Neural progenitor cell (in vitro differentiated cells): ENCODE results near the gene MYO1B. TPM values are rescaled to one million over a fixed set of nuclear protein-coding genes. Genes with fewer than 3 reads are reported as not detected.

ENCODE experiments used
- DNase-seq: peaks from one replicate; pipeline ENCODE4 v3.0.0-alpha.2; 2016; ENCODE audit warnings: low spot score
- H2AFZ ChIP-seq: fragments of 200-600 bp; sonication (generic); replicated peaks from 2 replicates; pipeline ENCODE4 v1.6.1; 2016; ENCODE audit warnings: antibody characterized with exemption
- H3F3A ChIP-seq: fragments of 200-600 bp; sonication (generic); 2 replicates; pipeline ENCODE4 v1.6.1; 2016; ENCODE audit warnings: antibody characterized with exemption, low read depth
- H3K27ac ChIP-seq: fragments of 200-600 bp; sonication (generic); 2 replicates; pipeline ENCODE4 v1.5.1; 2016; ENCODE audit warnings: mild to moderate bottlenecking
- H3K27me3 ChIP-seq: fragments of 200-600 bp; sonication (generic); 2 replicates; pipeline ENCODE4 v1.6.1; 2016; ENCODE audit warnings: mild to moderate bottlenecking, moderate library complexity
- H3K36me3 ChIP-seq: fragments of 200-600 bp; sonication (generic); 2 replicates; pipeline ENCODE4 v1.5.1; 2016
- H3K4me1 ChIP-seq: fragments of 200-600 bp; sonication (generic); 2 replicates; pipeline ENCODE4 v1.6.1; 2016; ENCODE audit warnings: mixed run types
- H3K4me2 ChIP-seq: fragments of 200-600 bp; sonication (generic); 2 replicates; pipeline ENCODE4 v1.6.1; 2016
- H3K4me3 ChIP-seq: fragments of 200-600 bp; sonication (generic); 2 replicates; pipeline ENCODE4 v1.5.1; 2016
- H3K79me2 ChIP-seq: fragments of 200-600 bp; sonication (generic); 2 replicates; pipeline ENCODE4 v1.6.1; 2016; ENCODE audit warnings: low read depth
- H3K9ac ChIP-seq: fragments of 200-600 bp; sonication (generic); 2 replicates; pipeline ENCODE4 v1.6.1; 2016
- H3K9me3 ChIP-seq: fragments of 200-600 bp; sonication (generic); 2 replicates; pipeline ENCODE4 v1.5.1; 2016; ENCODE audit warnings: low read depth
- H4K20me1 ChIP-seq: fragments of 200-600 bp; sonication (generic); 2 replicates; pipeline ENCODE4 v1.6.1; 2016; ENCODE audit warnings: low read depth
- H3K27ac Mint-ChIP-seq: 3 replicates; pipeline ENCODE4 v1.8.0; 2021; ENCODE audit warnings: mixed read lengths
- H3K27me3 Mint-ChIP-seq: 2 replicates; pipeline ENCODE4 v1.8.0; 2022; ENCODE audit warnings: low read depth, mild to moderate bottlenecking, inconsistent platforms, moderate library complexity, mixed read lengths; ENCODE audit not compliant: insufficient read depth
- H3K36me3 Mint-ChIP-seq: 3 replicates; pipeline ENCODE4 v1.8.0; 2021; ENCODE audit warnings: mixed read lengths
- H3K4me1 Mint-ChIP-seq: 3 replicates; pipeline ENCODE4 v1.8.0; 2021; ENCODE audit warnings: mixed read lengths
- H3K4me3 Mint-ChIP-seq: 3 replicates; pipeline ENCODE4 v1.8.0; 2021; ENCODE audit warnings: mild to moderate bottlenecking, moderate library complexity, mixed read lengths
- H3K9me3 Mint-ChIP-seq: 3 replicates; pipeline ENCODE4 v1.8.0; 2020; ENCODE audit warnings: mixed read lengths
- CTCF ChIP-seq: fragments of 200-600 bp; sonication (generic); IDR thresholded peaks from 2 replicates; pipeline ENCODE4 v1.5.1; 2017; ENCODE audit warnings: antibody characterized with exemption, mild to moderate bottlenecking
- EZH2 ChIP-seq: fragments of 200-600 bp; sonication (generic); IDR thresholded peaks from 2 replicates; pipeline ENCODE4 v1.6.1; 2017; ENCODE audit warnings: antibody characterized with exemption, mild to moderate bottlenecking, moderate library complexity
- EZH2phosphoT487 ChIP-seq: fragments of 200-600 bp; sonication (generic); IDR thresholded peaks from 2 replicates; pipeline ENCODE4 v1.6.1; 2017; ENCODE audit warnings: antibody characterized with exemption
- total RNA-seq: library from RNA; depleted of rRNA; stranded (reverse); fragments of >200 nt; gene quantifications from 2 replicates; pipeline ENCODE4 v1.2.3, GENCODE V29; 2015; ENCODE audit warnings: low replicate concordance

MYO1B gene
- total RNA-seq, 1 donor from 2014 or later, result 88.0 TPM

DNA sequence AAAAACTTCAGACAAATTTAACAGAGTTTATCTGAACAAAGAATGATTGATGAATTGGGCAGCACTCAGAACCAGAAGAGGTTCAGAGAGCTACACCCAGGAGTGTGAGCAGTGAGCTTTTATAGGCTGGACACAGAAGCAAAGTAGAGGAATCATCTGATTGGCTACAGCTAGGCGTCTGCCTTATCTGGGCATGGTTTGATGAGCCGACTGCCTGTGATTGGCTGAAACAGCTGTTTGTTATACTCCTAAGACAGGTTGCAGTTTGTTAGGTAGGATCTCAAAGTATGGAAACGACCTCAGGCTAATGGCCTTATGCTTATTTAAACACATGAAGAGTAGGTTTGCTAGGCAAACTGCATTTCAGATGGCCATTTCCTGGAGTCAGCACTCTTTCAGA, 188.9 kb downstream of the MYO1B start:
- no peaks in the 10 kb centered on the region for H3K4me1 Mint-ChIP-seq

DNA sequence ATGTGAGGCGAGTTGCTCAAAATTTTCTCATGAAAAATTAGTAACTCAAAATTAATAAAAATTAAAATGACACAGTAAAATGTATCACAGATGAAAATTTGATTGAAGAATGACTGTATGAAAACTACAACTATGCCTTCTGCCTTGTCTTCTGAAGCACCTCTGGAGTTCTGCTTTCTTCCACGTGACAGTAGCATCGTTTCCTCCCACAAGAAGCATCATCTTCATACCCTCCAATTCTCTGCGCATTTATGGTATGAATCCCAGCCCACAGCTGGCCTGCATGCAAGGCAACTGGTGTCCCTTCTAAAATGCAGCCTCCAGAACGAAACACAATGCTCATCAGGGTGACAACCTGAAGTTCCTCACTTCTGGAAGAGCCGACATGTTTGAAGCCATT, 189.9 kb downstream of the MYO1B start:
- no peak for DNase-seq
- Histone ChIP-seq H3K79me2 (no peaks in the 10 kb centered on the region), H3F3A (no peaks in the 10 kb centered on the region), H3K4me2 (no peak overlapping the region), H3K36me3 (no peaks in the 10 kb centered on the region), H3K4me3 (no peak overlapping the region), H2AFZ (no peak overlapping the region), H3K4me1 (no peaks in the 10 kb centered on the region), H3K27ac (no peak overlapping the region), H3K27me3 (no peaks in the 10 kb centered on the region), H3K9me3 (no peaks in the 10 kb centered on the region), H3K9ac (no peak overlapping the region), H4K20me1 (no peaks in the 10 kb centered on the region)
- TF ChIP-seq EZH2phosphoT487, result no peak
- TF ChIP-seq EZH2, result no peak
- TF ChIP-seq CTCF, result no peak
- H3K9me3 Mint-ChIP-seq, result no peaks in the 10 kb centered on the region
- no peaks in the 10 kb centered on the region for H3K36me3 Mint-ChIP-seq
- no peak overlapping the region for H3K4me3 Mint-ChIP-seq
- H3K4me1 Mint-ChIP-seq, result no peaks in the 10 kb centered on the region
- no peaks in the 10 kb centered on the region for H3K27me3 Mint-ChIP-seq
- H3K27ac Mint-ChIP-seq, result no peak overlapping the region

More for the DNA sequence above, 188.9 kb downstream of the MYO1B start:
- Histone ChIP-seq H2AFZ (no peak overlapping the region), H3K27me3 (no peaks in the 10 kb centered on the region), H3K79me2 (no peaks in the 10 kb centered on the region), H3K9ac (no peak overlapping the region), H4K20me1 (no peaks in the 10 kb centered on the region), H3K27ac (no peak overlapping the region), H3K9me3 (no peaks in the 10 kb centered on the region), H3K4me2 (no peak overlapping the region), H3F3A (no peaks in the 10 kb centered on the region), H3K36me3 (no peaks in the 10 kb centered on the region), H3K4me3 (no peak overlapping the region), H3K4me1 (no peaks in the 10 kb centered on the region)
- Mint-ChIP-seq H3K27me3 (no peaks in the 10 kb centered on the region), H3K36me3 (no peaks in the 10 kb centered on the region), H3K27ac (no peak overlapping the region), H3K4me3 (no peak overlapping the region), H3K9me3 (no peaks in the 10 kb centered on the region)
- no peak for TF ChIP-seq CTCF
- TF ChIP-seq EZH2phosphoT487, result no peak
- TF ChIP-seq EZH2, result no peak
- no peak for DNase-seq

DNA sequence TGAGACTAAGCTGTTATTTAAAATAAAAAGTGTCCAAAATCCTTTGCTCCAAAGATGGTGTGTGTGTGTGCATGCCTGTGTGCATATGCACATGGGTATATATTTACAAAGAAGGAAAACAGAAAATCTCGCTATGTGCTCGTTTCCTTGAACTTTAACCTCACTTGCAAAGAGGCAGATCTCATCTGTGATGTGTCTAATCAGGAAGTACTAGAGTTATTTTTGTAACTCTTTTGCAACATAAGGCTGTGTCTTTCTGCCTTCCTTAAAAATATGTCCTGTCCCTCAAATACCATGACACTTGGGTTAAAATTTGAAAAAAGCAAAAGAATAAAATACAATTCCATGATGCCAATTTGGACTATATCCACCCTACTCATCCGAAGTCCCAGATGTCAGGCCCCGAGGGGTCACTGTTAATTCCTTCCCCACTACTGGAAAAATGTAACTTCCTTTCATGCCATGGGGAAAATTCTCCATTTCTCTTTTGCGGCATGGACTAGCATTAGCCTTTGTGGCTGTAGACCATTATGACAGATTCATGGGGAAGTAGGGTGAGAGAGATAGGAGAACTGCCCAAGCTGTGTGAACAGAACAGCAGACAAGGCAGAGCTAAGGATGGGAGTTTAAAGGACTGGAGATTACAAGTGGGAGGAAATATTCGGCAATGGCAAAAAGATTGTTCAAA, 191.3 kb downstream of the MYO1B start:
- no peak overlapping the region for H3K4me2 ChIP-seq
- no peak overlapping the region for H3K27ac ChIP-seq
- Mint-ChIP-seq H3K36me3 (no peaks in the 10 kb centered on the region), H3K4me1 (peaks cover 1% of the 10 kb centered on the region), H3K27ac (no peak overlapping the region), H3K4me3 (no peak overlapping the region), H3K27me3 (peaks cover 2% of the 10 kb centered on the region), H3K9me3 (no peaks in the 10 kb centered on the region)
- no peaks in the 10 kb centered on the region for H3K36me3 ChIP-seq
- H3K9me3 ChIP-seq, result no peaks in the 10 kb centered on the region
- H3K27me3 ChIP-seq, result no peaks in the 10 kb centered on the region
- no peaks in the 10 kb centered on the region for H3F3A ChIP-seq
- DNase-seq, result no peak
- H3K4me1 ChIP-seq, result no peaks in the 10 kb centered on the region
- no peaks in the 10 kb centered on the region for H3K79me2 ChIP-seq
- H2AFZ ChIP-seq, result no peak overlapping the region
- H4K20me1 ChIP-seq, result no peaks in the 10 kb centered on the region
- H3K9ac ChIP-seq, result no peak overlapping the region
- no peak overlapping the region for H3K4me3 ChIP-seq
- no peak for TF ChIP-seq CTCF
- no peak for TF ChIP-seq EZH2
- no peak for TF ChIP-seq EZH2phosphoT487
